Stimulated activated CD8-positive, alpha-beta memory T cell treated with anti-CD3 and anti-CD28 coated beads, Interleukin-15, amount 100 ng/mL, for 1 hour (primary cell): ENCODE measurements around the gene STK10.

ENCODE experiments used
- DNase-seq: peaks from one replicate; pipeline ENCODE4 v3.0.0-alpha.2; 2020; ENCODE audit warnings: low read depth

STK10 gene

GRCh38 chr5:172188893-172189692 lies 1.1 kb upstream of the STK10 start:
- DNase-seq: no peak

DNA sequence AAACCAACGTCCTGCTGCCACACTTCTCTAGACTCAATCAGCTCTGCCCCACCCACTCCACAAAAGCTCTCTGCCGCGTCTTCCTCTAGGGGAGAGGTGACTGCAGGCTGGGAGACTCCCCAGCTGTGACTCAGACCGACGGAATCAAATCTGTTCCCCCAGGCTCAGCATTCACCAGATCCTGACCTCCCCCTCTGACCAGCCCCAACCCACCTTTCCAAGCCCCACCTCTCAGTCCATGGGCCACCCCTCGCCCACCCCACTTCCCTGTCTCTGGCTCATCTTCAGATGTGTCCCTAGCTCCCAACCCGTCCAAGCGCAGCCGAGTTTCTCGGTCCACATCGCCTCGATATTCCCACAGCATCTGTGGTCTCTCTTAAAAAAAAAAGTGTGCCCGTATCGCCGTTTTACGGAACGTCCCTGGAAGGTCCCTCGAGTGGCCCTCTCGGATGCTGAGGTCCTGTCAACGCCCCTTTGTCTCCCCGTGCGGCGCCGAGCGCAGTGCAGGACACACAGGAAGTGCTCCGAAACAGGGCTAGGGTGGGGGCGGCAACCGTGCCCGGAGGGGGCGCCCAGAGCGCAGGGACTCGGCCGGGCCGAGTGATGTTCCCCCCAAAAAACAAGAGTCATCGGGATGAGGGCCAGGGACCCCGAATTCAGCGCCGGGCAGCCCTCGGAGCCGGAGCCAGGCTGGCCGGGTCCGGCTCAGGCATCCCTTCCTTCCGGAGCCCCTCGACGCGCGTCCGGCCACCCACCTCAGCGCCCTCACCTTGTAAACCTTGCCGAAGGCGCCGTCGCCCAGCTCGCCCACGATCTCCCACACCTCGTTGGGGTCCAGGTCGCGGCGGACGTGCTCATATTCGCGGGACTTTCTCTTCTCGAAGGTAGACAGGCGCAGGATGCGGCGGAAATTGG lies 649 bp downstream of the STK10 start:
- peak; percentile 43 for DNase-seq

- DNase-seq: no peak
Measured at GRCh38 chr5:172186114-172186695, 1.8 kb downstream of the STK10 start.

DNA sequence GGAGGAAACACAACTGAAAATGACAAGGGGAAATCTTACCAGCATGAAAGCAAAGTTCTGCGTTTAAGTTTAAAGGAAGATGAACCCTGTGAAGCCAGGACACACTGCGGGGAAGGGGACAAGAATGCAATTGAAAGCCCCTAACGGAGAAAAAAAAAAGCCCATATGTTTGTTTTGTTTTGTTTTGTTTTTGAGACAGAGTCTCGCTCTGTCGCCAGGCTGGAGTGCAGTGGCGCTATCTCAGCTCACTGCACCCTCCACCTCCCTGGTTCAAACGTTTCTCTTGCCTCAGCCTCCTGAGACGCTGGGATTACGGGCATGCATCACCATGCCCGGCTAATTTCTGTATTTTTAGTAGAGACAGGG lies 2.9 kb downstream of the STK10 start:
- no peak for DNase-seq

DNA sequence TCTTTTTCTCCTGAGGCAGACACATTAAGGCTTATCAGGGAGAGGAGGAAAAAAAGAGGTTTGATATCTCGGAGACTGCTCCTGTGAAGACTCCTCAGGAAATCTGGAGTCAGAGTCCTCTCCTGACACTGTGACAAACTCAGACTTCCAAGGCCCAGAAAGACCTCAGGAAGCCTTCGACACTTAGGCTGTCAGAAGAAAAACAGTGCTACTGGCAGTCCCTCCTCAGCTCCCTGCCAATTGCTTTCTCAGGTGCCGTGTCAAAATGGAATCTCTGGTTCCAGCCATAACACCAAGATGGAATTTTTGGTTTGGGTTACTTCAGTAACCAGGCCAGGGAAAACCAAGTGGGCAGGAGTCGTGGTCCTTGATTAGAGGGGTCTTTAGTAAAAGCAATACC lies 4.1 kb downstream of the STK10 start:
- DNase-seq: no peak

DNA sequence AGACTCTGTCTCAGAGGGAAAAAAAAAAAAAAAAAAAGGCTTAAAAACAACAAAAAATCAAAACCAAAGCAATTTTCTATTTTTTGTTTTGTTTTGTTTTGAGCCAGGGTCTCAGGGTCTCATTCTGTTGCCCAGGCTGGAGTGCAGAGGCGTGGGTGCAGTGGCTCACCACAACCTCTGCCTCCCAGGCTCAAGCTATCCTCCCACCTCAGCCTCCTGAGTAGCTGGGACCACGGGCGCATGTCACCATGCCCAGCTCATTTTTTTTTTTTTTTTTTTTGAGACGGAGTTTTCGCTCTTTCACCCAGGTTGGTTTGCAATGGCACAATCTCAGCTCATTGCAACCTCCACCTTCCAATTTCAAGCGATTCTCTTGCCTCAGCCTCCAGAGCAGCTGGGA lies 5.7 kb downstream of the STK10 start:
- DNase-seq: no peak

DNA sequence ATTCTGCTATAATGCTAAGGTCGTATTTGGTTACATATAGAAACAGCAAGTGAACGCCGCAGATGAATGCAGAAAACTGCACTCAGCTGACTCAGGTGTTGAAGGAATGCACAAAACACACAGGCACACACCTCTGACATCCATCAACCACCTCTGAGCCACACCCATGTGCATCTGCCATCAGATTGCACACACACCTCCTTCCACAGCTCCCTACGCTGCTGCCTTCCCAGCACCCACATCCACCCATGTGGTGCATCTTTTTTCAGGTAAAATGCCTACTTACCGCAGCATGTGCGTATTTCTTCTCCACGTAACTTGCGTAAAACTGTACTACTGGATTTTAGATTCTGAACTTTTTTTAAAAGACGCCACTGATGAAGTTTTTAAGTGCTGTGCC lies 7.1 kb downstream of the STK10 start:
- DNase-seq: no peak

DNA sequence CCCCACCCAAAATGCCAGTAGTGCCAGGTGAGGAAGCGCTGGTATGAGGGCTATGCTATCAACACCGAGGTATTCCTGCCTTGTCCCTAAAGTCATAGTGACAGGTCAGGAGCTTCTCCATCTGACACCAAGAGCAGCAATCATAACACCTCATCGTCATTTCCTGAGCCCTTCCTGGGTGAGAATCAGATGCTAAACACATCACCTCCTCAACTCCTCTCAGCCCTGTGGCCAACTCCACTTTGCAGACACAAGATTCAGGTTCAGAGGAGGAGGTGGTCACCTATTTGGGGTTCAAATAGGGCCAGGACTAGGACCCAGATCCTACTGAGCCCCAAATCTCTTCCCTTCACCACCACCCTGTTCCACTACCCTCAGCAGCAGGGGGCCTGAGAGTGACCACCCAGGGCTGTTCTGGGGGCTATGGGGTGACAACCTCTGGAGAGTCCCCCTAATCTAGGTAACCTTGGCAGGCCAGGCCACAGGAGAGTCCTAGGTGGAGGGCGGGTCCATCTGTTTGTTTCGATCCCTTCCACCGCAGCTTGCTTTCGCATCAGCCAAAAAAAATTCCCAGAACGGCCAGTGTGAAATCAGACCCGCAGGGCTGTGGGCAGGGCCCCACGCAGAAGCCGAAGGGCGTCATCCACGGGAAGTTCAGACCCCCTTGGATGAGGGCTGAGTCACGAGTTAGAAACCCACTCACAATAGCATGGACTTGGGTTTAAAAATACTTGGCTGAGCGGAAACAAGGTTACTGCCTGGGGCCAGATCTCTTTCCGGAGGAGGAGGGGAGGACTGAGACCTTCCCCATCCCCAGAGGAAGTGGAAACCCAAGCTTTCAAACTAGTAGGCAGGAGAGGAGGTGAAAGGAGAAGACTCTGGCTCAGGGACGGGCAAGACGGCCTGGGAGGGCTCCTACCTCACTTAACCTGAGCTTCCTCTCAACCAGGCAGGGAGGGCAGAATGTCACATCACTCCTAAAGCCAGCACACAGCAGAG lies 8.7 kb downstream of the STK10 start:
- DNase-seq: no peak

DNA sequence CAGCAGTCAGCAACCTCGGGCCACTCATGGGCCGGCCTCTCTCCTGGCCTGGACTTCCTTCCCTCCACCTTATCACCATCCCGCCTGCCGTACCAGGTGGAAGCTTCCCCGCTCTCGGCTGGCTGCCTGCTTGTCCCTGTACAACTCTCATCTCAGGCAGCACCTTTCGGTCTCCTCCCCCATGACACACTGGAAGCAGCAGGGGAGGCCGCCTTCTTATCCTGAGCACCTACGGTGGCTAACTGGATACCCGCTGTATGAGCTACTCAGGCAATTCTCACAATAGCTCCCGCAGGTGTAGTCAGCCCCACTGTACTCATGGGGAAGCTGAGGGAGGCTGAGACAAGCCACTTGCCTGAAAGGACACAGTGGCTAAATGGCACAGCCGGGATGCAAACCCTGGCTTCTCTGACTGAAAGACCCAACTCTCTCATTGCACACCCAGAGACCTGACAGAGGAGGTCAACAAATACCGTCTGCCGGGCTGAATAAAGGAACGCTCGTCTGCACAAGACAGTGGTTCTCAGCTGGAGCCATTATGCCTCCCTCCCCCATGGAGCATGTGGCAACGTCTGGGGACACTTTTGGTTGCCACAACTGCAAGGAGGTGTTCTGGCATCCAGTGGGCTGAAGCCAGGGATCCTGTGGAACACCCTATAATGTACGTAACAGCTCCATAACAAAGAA lies 9.6 kb downstream of the STK10 start:
- no peak for DNase-seq

GRCh38 chr5:172177176-172177575 lies 10.8 kb downstream of the STK10 start:
- no peak for DNase-seq

DNA sequence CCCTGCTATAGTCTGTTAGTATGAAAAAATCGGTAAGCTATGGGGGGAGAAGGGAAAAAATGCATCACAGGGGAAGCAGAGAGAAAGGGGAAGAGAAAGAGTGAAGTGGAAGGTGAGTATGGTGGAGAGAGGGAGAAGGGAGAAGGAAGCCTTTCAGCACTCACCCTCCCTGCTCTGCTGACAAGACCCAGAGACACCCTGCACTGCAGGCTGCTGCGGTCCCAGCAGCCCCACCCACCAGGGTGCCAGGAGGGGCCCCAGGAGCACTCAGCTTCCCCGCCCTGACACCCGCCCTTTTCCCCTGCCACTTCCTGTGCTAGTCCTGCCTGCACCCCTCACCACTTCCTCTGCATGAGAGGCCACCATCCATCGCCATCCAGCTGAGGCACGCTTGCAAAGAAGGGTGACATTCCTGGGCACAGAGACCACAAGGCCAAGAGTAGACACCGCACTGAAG lies 12.7 kb downstream of the STK10 start:
- DNase-seq: peak; percentile 76

DNA sequence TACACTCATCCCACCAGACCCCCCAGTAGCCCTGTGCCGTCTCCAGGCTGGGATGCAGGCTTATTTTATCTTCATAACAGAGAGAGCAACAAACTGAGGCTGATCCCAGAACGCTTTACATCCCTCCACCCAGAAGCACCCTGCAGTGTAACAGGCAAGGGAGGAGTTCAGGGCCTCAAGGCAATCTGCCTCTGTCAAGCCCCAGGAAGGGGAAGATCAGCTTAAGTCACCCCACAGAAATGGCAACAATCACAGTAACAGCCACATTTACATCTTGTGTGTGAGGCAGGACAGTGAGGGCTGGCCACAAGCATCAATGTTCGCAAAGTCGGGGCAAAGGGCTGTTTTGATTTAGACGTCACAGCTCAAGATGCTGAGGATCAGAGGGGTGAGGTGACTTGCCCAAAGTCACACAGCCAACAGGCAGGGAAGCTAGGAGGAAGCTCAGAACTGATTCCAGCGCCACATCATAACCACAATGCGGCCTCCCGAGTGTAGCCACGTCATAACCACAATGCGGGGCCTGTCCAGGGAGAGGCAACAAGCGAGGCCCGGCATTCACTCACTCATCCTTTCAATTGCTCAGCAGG lies 14.4 kb downstream of the STK10 start:
- peak; percentile 37 for DNase-seq

GRCh38 chr5:172172912-172173563 lies 15.0 kb downstream of the STK10 start:
- no peak for DNase-seq

DNA sequence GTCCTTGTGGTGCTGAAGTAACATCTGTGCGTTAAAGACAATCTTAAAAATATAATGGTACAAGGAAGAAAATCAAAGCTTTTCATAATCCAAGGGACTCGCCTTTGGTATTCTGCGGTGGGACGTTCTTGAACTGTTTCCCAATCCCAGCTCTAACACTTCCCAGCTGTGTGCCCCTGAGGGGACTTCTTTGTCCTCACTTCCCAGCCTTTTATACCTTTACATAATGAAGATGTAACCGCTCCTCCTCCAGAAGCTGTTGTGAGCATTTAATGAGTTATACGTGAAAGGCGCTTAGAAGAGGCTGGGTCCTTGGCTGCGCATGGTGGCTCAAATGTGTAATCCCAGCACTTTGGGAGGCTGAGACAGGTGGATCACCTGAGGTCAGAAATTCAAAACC lies 16.9 kb downstream of the STK10 start:
- DNase-seq: no peak

DNA sequence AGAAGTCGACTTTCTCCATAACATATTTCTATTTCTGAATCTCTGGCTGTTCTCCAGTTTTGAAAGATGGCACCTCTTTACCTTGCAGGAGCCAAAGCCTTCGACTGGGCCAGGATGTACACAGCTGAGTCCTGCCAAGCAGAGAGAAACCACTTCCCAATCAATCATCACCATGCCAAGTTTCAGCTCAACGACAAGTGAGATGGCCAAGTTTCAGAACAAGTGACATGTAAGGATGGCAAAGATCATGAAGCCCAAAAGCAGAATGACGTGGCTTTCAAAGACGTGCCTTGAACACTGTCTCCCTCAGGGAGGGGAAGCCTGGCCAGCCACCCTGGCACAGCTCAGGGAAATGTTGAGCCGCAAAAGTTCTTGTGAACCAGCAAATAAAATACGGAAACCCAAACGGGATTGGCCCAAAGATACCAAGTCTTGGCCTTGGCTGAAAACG lies 17.7 kb downstream of the STK10 start:
- DNase-seq: no peak

DNA sequence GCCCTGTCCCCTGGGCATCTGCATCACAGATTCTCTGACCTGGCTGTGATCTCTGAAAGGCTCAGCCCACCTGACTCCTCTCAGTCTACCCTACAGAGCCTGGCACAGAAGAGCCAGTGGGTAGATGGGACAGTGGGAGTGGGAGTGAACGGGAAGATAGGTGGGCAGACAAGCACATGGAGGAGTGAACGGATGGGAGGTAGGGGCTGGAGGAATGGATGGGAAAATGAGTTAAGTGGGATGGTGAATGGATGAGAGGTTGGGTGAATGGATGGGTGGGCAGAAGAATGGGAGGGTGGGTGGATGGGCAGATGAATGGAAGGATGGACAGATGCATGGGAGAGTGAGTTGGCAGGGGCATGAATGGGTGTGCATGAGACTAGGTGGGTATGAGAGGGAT lies 18.8 kb downstream of the STK10 start:
- no peak for DNase-seq

GRCh38 chr5:172168311-172168710 lies 19.7 kb downstream of the STK10 start:
- DNase-seq: no peak

GRCh38 chr5:172167895-172168294 lies 20.1 kb downstream of the STK10 start:
- DNase-seq: no peak

DNA sequence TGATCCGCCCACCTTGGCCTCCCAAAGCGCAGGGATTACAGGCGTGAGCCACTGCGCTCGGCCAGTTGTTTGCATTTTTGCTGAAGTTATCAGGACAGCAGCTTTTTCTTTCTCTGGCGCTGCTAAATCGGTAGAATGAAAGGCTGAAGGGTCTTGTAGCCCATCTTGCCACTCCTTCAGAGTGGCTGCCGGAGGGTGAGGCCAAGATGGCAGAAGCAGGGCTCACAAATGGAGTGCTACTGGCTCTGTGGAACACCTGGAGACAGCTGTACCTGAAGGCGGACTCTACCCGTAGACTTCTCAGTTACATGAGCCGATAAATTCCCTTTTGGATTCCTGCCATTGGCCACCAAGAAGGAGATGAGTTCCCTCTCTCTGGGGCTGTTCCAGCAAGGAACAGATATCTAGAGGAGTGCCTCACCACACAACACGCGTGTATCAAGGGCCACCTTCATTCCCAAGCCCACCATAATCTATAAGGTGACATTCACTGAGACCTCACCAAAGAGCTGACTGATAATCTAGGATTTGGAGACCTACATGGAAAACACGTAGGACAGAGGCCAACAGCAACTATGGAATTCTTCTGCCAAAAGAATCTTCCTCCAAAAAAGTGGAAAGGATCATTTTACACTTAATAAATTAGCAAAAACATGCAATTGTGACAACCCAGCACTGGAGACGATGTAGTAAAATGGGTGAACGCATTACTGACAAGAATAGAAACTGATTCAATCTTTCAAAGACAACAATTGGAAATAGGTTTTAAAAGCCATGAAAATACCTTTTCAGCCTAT lies 21.8 kb downstream of the STK10 start:
- DNase-seq: no peak
